ENCODE data around the gene PMVK.

GRCh38 chr1:154877370-154877974 lies 59.0 kb downstream of the PMVK start:
- TF ChIP-seq, protein P1, sequence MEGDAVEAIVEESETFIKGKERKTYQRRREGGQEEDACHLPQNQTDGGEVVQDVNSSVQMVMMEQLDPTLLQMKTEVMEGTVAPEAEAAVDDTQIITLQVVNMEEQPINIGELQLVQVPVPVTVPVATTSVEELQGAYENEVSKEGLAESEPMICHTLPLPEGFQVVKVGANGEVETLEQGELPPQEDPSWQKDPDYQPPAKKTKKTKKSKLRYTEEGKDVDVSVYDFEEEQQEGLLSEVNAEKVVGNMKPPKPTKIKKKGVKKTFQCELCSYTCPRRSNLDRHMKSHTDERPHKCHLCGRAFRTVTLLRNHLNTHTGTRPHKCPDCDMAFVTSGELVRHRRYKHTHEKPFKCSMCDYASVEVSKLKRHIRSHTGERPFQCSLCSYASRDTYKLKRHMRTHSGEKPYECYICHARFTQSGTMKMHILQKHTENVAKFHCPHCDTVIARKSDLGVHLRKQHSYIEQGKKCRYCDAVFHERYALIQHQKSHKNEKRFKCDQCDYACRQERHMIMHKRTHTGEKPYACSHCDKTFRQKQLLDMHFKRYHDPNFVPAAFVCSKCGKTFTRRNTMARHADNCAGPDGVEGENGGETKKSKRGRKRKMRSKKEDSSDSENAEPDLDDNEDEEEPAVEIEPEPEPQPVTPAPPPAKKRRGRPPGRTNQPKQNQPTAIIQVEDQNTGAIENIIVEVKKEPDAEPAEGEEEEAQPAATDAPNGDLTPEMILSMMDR (IDR thresholded peaks at IDR 0.05) = no peak
- TF ChIP-seq POLR2A (IDR thresholded peaks at IDR 0.05) (no peak), EP300 (IDR thresholded peaks at IDR 0.05) (no peak)

All from tibial nerve (tissue), 4 donors.